Stimulated activated CD4-positive, alpha-beta T cell treated with anti-CD3 and anti-CD28 coated beads, Interleukin-12 subunit alpha, Interleukin-12 subunit beta, amount 100 ng/mL, for 4 hours (primary cell): Measurements from ENCODE around the gene PARP14.
"Not testable (repeated sequence)": the region's sequence is repeated elsewhere in the genome, so short reads cannot be mapped to it uniquely, and the experiment has no call there.

ENCODE experiments used
- DNase-seq: peaks from one replicate; pipeline ENCODE4 v3.0.0-alpha.2; 2020

The PARP14 gene

GRCh38 chr3:122727766-122728165, 47.1 kb downstream of the PARP14 start:
- DNase-seq = no peak

- no peak for DNase-seq
Measured at GRCh38 chr3:122728186-122728585, 47.5 kb downstream of the PARP14 start.

- no peak for DNase-seq
Measured at GRCh38 chr3:122728756-122729514, 48.3 kb downstream of the PARP14 start.

DNA sequence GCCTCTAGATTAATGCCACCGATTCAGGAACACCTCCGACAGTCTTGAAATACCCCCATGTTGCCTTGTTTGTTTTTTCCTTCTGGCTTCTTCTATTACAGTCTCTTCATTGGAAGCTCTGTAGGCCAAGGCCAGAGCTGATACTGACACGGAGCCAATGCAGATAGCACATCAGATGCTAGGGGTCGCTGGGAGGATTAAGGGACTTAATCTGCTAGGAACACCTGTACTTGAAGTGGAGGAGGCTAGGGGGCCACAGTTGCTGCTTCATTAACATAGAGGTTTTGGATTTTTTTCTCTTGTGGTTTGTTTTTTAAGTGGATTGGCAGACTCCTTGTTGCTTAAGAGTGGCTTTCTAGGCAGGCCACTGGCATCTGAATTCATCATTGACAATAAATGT, 49.6 kb downstream of the PARP14 start:
- no peak for DNase-seq

- not testable (repeated sequence) for DNase-seq
Measured at GRCh38 chr3:122732682-122733525, 52.3 kb downstream of the PARP14 start.

DNA sequence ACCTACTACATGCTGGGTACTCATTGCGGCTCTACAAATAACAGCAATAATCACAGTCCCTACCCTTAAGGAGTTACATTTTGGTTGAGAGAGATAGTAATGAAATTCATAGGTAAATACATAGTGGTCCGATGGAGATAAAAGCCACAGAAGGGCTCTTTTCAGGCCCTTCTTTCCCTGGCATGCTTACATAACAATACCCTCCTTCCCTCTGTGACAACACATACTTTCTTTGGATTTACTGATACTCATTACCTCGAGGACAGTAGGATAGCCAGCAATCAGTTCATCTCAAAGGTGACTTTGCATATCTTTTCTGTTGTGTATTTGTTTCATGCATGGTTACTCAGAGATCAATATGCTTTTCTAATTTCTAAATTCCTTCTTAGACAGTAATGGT, 58.5 kb downstream of the PARP14 start:
- DNase-seq = no peak

DNA sequence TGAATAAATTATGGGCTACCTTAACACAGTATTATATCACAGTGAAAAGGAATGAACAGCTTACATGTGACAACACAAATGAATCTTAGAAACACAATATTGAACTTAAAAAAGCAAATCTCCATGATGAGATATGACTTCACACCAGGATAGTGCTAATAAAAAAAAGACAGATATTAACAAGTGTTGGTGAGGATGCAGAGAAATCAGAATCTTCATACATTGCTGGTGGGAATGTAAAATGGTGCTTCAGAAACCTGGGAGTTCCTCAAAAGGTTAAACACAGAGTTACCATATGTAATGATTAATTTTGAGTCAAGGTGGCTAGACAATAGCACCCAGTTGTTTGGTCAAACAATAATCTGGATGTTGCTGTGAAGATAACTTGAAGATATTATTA, 61.6 kb downstream of the PARP14 start:
- DNase-seq = no peak

- no peak for DNase-seq
Measured at GRCh38 chr3:122743581-122744120, 63.0 kb downstream of the PARP14 start.

DNA sequence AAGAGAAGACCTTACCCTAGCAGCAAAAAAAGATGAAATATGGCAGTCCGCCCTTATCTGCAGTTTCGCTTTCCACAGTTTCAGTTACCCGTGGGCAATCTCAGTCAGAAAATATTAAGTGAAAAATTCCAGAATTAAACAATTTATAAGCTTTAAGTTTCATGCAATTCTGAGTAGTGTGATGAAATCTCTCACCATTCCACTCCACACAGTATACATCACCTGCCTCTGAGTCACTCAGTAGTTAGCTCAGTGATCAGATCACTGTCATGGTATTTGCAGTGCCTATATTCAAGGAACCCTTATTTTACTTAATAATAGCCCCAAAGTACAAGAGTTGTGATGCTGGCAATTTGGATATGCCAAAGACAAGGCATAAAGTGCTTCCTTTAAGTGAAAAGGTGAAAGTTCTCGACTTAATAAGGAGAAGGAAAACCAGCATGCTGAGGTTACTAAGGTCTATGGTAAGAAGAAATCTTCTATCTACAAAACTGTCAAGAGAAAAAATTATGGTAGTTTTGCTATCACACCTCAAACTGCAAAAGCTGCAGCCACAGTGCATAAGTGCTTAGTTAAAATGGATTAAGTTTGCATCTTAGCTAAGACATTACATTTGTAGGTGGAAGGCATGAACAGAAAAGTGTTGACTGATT, 64.9 kb downstream of the PARP14 start:
- no peak for DNase-seq

- not testable (repeated sequence) for DNase-seq
Measured at GRCh38 chr3:122747295-122747694, 66.7 kb downstream of the PARP14 start.

GRCh38 chr3:122748347-122748746, 67.7 kb downstream of the PARP14 start:
- no peak for DNase-seq

DNA sequence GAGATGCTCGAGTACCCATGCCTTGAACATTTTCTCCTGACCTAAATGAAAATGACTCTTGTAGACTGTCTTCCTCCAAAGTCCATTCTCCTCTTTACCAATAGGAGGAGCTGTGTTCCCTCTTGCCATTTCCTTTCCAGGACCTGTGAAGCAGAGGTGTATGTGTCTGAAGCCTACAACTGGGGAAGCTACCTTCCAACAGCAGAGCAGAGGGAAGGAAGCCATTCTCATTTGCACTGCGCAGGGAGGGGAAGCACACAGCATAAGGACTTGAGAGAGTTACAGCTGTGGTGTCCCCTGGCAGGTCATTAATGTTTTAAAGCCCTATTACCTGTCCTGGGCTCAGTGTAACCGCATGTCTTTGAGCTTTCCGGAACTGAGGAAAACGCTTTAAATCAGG, 74.3 kb downstream of the PARP14 start:
- no peak for DNase-seq

- DNase-seq = no peak
Measured at GRCh38 chr3:122755491-122755890, 74.9 kb downstream of the PARP14 start.

- DNase-seq = no peak
Measured at GRCh38 chr3:122758877-122759560, 78.4 kb downstream of the PARP14 start.

- no peak for DNase-seq
Measured at GRCh38 chr3:122760453-122761271, 80.0 kb downstream of the PARP14 start.

- DNase-seq = no peak
Measured at GRCh38 chr3:122766430-122766829, 85.8 kb downstream of the PARP14 start.

GRCh38 chr3:122767540-122768372, 87.1 kb downstream of the PARP14 start:
- no peak for DNase-seq

DNA sequence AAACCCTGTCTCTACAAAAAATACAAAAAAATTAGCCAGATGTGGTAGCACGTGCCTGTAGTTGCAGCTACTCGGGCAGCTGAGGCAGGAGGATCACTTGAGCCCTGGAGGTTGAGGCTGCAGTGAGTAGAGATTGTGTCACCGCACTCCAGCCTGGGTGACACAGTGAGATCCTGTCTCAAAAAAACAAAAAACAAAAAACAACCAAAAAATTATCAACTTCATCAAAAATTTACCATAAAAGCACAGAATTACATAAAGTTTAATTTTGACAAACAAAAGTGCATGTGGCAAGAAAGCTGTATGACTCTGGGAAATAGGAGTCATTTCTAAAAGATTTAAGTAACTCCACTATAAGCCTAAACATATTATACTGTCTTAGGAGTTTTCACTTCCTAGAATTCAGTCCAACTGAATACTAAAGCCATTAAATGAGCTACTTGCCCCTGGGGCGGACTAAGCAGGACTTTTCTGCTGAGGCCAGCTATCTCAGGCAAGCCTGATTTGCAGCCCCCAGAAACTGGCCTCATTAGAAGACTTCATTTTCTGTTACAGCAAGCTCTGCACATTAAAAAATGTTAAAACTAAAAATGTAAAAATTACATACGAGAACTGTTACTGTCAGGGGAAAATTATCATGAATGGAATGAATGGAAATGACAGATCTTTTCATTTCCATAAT, 90.0 kb downstream of the PARP14 start:
- DNase-seq = no peak

GRCh38 chr3:122772827-122773226, 92.2 kb downstream of the PARP14 start:
- no peak for DNase-seq

GRCh38 chr3:122773944-122774509, 93.4 kb downstream of the PARP14 start:
- DNase-seq = no peak
